SH-SY5Y (cell line): ENCODE data around the gene ANKMY1.

Source experiments
- GATA2 ChIP-seq: IDR thresholded peaks from 2 replicates; pipeline ENCODE4 v1.6.1; 2011; ENCODE audit warnings: mild to moderate bottlenecking, low read depth, low read length
- GATA3 ChIP-seq: IDR thresholded peaks from 2 replicates; pipeline ENCODE4 v1.6.1; 2011; ENCODE audit warnings: low read depth, mild to moderate bottlenecking, low read length, moderate library complexity

DNA sequence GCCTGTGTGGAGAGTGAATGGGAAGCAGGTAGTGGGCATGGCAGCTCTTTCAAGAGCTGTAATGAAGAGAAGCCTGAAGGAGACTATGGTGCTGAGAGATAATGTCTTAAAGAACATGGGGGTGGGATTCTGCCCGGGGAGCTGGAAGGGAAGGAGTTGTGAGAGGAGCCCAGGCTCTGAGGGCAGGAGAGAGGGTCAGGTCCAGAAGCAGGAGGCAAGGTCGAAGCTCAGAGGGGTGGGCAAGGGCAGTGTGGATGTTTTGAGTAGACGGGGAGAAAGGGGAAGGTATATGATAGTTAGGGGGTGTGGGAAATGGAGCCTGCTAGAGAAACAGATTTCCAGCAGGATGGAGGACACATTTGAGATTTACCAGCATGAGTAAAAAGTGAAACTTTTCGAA lies 30.9 kb upstream of the ANKMY1 start:
- TF ChIP-seq GATA2 (no peak), GATA3 (no peak)
